Measurements from ENCODE around the gene EHD2. TPM values are rescaled to one million over a fixed set of nuclear protein-coding genes. Genes with fewer than 3 reads are reported as not detected.

The EHD2 gene
- total and polyA plus RNA-seq, 4 donors: 68.0 to 190 (median 127) TPM

DNA sequence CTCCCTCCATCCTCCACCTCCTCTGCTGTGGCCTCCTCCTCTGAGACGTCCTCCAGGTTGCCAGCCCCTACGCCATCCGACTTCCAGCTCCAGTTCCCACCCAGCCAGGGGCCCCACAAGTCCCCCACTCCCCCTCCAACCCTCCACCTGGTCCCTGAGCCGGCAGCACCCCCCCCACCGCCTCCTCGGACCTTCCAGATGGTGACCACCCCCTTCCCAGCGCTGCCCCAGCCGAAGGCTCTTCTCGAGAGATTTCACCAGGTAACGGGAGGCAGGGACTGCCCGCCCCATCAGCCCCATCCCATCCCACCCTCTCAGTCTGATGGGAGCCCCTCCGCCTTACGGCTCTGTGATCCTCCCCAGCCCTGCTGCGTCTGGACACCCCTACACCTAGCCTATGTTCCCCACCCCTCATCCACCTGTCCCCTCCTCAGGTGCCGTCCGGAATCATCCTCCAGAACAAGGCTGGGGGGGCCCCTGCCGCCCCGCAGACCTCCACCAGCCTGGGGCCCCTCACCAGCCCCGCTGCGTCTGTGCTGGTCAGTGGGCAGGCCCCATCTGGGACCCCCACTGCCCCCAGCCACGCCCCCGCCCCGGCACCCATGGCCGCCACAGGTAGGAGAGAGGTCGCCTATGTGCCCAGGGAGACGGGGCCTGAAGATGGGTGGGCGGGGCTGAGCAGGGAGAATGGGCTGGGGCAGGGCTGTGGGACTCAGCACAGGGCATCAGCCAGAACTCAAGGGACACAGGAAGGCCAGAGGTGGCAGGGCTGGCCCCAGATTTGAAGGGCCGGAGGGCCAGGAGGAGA lies 18.6 kb upstream of the EHD2 start:
- no peak for DNase-seq
- TF ChIP-seq, protein P1, sequence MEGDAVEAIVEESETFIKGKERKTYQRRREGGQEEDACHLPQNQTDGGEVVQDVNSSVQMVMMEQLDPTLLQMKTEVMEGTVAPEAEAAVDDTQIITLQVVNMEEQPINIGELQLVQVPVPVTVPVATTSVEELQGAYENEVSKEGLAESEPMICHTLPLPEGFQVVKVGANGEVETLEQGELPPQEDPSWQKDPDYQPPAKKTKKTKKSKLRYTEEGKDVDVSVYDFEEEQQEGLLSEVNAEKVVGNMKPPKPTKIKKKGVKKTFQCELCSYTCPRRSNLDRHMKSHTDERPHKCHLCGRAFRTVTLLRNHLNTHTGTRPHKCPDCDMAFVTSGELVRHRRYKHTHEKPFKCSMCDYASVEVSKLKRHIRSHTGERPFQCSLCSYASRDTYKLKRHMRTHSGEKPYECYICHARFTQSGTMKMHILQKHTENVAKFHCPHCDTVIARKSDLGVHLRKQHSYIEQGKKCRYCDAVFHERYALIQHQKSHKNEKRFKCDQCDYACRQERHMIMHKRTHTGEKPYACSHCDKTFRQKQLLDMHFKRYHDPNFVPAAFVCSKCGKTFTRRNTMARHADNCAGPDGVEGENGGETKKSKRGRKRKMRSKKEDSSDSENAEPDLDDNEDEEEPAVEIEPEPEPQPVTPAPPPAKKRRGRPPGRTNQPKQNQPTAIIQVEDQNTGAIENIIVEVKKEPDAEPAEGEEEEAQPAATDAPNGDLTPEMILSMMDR (IDR thresholded peaks at IDR 0.05; ENCODE audit: control extremely low read depth, extremely low read depth): no peak
- no peak for ATAC-seq (ENCODE audit: insufficient read depth, low FRiP score)

DNA sequence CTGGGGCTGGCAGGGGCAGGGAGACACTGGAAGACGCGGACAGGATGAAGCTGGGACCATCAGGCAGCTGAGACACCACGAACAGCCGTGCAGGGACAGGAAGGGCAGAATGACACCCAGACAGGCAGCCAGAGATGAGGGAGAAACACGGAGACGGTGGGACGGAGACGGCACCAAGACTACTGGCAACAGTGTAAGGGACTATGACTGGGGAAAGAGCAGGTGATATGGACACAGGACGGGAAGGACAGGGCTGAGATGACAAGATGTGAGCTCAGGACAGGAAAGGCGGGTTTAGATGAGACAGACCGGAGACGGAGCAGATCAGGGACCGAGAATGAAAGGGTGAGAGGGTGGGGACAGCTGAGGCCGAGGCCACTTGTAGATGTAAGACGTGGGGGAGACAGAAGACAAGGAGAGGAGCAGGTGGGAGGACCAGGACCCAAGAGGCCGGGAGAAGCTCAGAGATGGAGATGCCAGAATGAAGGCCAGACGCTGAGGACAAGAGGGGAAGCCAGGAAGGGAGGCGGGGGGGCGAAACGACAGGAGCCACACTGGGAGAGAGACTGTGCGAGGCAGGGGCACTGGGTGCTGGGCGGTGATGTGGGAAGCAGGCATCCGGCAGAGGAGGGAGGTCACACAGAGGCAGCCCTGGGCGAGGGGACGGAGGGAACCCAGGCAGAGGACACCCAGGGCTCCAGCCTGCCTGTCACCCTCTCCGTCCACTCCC lies 17.5 kb upstream of the EHD2 start:
- TF ChIP-seq, protein P1 (IDR thresholded peaks at IDR 0.05; ENCODE audit: control extremely low read depth, extremely low read depth): no peak
- Histone ChIP-seq H3K27me3 (ENCODE audit: control insufficient read depth in 3 of 3, insufficient read depth in 3 of 3, low read length in 2 of 3) (no peaks in the 10 kb centered on the region), H3K9ac (ENCODE audit: insufficient read depth in 1 of 2, low read length in 2 of 2) (no peak overlapping the region), H3K4me3 (no peak overlapping the region), H3K36me3 (ENCODE audit: control insufficient read depth in 4 of 4, insufficient read depth in 4 of 4, low read length in 4 of 4) (peaks cover 4 to 42% (median 20%) of the 10 kb centered on the region in 4 donors), H3K9me3 (ENCODE audit: control insufficient read depth in 4 of 4, insufficient read depth in 3 of 4, low read length in 3 of 4) (no peaks in the 10 kb centered on the region), H3K27ac (ENCODE audit: low read depth in 1 of 2, low read length in 1 of 2) (no peak overlapping the region), H3K4me1 (ENCODE audit: control insufficient read depth in 5 of 5, insufficient read depth in 5 of 5, low read length in 5 of 5) (no peaks in the 10 kb centered on the region)
- 90 to 94% methylated on average over 24 to 26 of the region's 26 CpGs for whole genome bisulfite sequencing, 2 donors
- DNase-seq: no peak
- no peak for ATAC-seq (ENCODE audit: insufficient read depth, low FRiP score)

More for the DNA sequence above, 18.6 kb upstream of the EHD2 start:
- H3K9me3 ChIP-seq (ENCODE audit: control insufficient read depth in 4 of 4, insufficient read depth in 3 of 4, low read length in 3 of 4): no peaks in the 10 kb centered on the region
- H3K36me3 ChIP-seq (ENCODE audit: control insufficient read depth in 4 of 4, insufficient read depth in 4 of 4, low read length in 4 of 4): peaks cover 4 to 42% (median 15%) of the 10 kb centered on the region in 4 donors
- H3K4me3 ChIP-seq: no peak overlapping the region
- H3K27me3 ChIP-seq (ENCODE audit: control insufficient read depth in 3 of 3, insufficient read depth in 3 of 3, low read length in 2 of 3): no peaks in the 10 kb centered on the region
- no peak overlapping the region for H3K27ac ChIP-seq (ENCODE audit: low read depth in 1 of 2, low read length in 1 of 2)
- 93 to 95% methylated on average over 28 of the region's 28 CpGs for WGBS, 2 donors
- no peaks in the 10 kb centered on the region for H3K4me1 ChIP-seq (ENCODE audit: control insufficient read depth in 5 of 5, insufficient read depth in 5 of 5, low read length in 5 of 5)
- no peak overlapping the region for H3K9ac ChIP-seq (ENCODE audit: insufficient read depth in 1 of 2, low read length in 2 of 2)

DNA sequence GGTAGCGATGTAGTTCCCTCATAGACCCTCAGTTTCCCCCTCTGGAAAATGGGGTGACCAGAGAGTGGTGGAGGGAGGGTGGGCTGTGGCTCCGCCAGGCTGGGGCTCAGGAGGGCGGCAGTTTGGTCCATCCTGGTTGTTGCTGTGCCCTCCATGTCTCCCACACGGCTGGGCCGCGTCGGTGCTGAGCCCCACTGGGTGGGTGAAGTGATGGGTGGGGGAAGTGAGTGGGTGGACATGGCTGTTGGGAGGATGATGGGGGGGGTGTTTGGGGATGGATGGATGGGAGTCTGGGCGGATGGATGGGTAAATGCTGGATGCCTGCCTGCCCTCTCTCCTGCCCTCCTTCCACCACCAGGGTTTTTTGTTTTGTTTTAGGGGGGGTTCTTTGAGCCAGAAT lies 16.6 kb upstream of the EHD2 start:
- Histone ChIP-seq H3K9ac (ENCODE audit: insufficient read depth in 1 of 2, low read length in 2 of 2) (no peak overlapping the region), H3K27me3 (ENCODE audit: control insufficient read depth in 3 of 3, insufficient read depth in 3 of 3, low read length in 2 of 3) (no peaks in the 10 kb centered on the region), H3K36me3 (ENCODE audit: control insufficient read depth in 4 of 4, insufficient read depth in 4 of 4, low read length in 4 of 4) (peaks cover 0 to 45% (median 15%) of the 10 kb centered on the region in 4 donors), H3K4me1 (ENCODE audit: control insufficient read depth in 5 of 5, insufficient read depth in 5 of 5, low read length in 5 of 5) (no peaks in the 10 kb centered on the region), H3K9me3 (ENCODE audit: control insufficient read depth in 4 of 4, insufficient read depth in 3 of 4, low read length in 3 of 4) (no peaks in the 10 kb centered on the region), H3K4me3 (no peak overlapping the region), H3K27ac (ENCODE audit: low read depth in 1 of 2, low read length in 1 of 2) (no peak overlapping the region)
- ATAC-seq (ENCODE audit: insufficient read depth, low FRiP score) (no peak), DNase-seq (no peak)
- TF ChIP-seq, protein P1 (IDR thresholded peaks at IDR 0.05; ENCODE audit: control extremely low read depth, extremely low read depth): no peak
- WGBS, 2 donors: 89 to 93% methylated on average over 8 of the region's 8 CpGs

Measured in lung (tissue), 12 donors.